Breast epithelium (tissue), 4 donors: ENCODE results near the gene PBX3. TPM values are rescaled to one million over a fixed set of nuclear protein-coding genes. Genes with fewer than 3 reads are reported as not detected.

Source experiments
- DNase-seq, 2 donors: peaks; one replicate each; pipeline ENCODE4 v3.0.0-alpha.2; 2019; ENCODE audit warnings: low spot score in 2 of 2
- H3K27ac ChIP-seq, 2 donors: fragments of 200-600 bp; sonication (generic) in 1 of 2; one replicate each; pipeline ENCODE4 v1.5.1; 2016 to 2019; ENCODE audit warnings: mild to moderate bottlenecking in 1 of 2
- H3K27me3 ChIP-seq, 2 donors: fragments of 200-600 bp; sonication (generic) in 1 of 2; one replicate each; pipeline versions ENCODE4 v1.5.1 to v1.6.0; 2017 to 2019; ENCODE audit warnings: control low read depth in 1 of 2, mild to moderate bottlenecking in 1 of 2
- H3K36me3 ChIP-seq: fragments of 200-600 bp; one replicate; pipeline ENCODE4 v1.5.1; 2019
- H3K4me1 ChIP-seq, 2 donors: fragments of 200-600 bp; sonication (generic); one replicate each; pipeline ENCODE4 v1.5.1; 2016 to 2019; ENCODE audit warnings: control low read depth in 1 of 2
- H3K4me3 ChIP-seq, 3 donors: fragments of 200-600 bp; sonication (generic); 1 replicate in 2 of 3; 2 replicates in 1 of 3; pipeline ENCODE4 v1.5.1; 2016 to 2019; ENCODE audit warnings: mild to moderate bottlenecking in 3 of 3, moderate library complexity in 2 of 3
- H3K9me3 ChIP-seq, 2 donors: fragments of 200-600 bp; sonication (generic) in 1 of 2; one replicate each; pipeline ENCODE4 v1.5.1; 2016 to 2019; ENCODE audit warnings: control low read depth in 1 of 2
- POLR2A ChIP-seq: fragments of 450-650 bp; IDR thresholded peaks from one replicate; pipeline ENCODE4 v1.6.1; 2016; ENCODE audit warnings: antibody characterized with exemption, mild to moderate bottlenecking, moderate library complexity
- POLR2AphosphoS5 ChIP-seq, 3 donors: sonication (generic); formaldehyde crosslinking; IDR thresholded peaks; one replicate each; pipeline ENCODE4 v1.6.1; 2017; ENCODE audit warnings: antibody characterized with exemption in 3 of 3
- intact Hi-C: fragments of 100-400 bp; cut with DNase I; formaldehyde crosslinking; loops from one replicate; pipeline ENCODE4 v1.15.1; 2023; ENCODE audit warnings: low total_unique reads
- total RNA-seq, 3 donors: library from RNA; depleted of rRNA; stranded (reverse); fragments of >200 nt; gene quantifications; one replicate each; pipeline ENCODE4 v1.1.0, GENCODE V29; 2016
- TF ChIP-seq, protein P1 (sequence below), 3 donors: fragments of 450-650 bp; IDR thresholded peaks; one replicate each; pipeline ENCODE4 v1.5.1; 2016 to 2017; ENCODE audit warnings: antibody characterized with exemption in 3 of 3, mild to moderate bottlenecking in 3 of 3, moderate library complexity in 3 of 3

Gene PBX3
- total RNA-seq, 3 donors from 2014 or later = 29.5 to 31.2 (median 29.8) TPM

DNA sequence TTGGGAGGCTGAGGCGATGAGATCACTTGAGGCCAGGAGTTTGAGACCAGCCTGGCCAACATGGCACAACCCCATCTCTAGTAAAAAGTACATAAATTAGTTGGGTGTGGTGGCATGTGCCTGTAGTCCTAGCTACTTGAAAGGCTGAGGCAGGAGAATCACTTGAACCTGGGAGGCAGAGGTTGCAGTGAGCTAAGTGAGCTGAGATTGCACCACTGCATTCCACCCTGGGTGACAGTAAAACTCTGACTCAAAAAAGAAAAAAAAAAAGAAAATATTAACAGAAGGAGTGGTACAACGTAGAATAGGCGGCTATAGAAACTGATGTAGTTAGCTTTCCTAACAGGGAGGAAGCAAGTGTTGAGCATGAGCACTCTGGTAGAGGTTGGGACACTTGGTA is 59.9 kb downstream of the PBX3 start:
- no peak overlapping the region for H3K4me3 ChIP-seq
- no peak overlapping the region for H3K27ac ChIP-seq
- TF ChIP-seq, protein P1, sequence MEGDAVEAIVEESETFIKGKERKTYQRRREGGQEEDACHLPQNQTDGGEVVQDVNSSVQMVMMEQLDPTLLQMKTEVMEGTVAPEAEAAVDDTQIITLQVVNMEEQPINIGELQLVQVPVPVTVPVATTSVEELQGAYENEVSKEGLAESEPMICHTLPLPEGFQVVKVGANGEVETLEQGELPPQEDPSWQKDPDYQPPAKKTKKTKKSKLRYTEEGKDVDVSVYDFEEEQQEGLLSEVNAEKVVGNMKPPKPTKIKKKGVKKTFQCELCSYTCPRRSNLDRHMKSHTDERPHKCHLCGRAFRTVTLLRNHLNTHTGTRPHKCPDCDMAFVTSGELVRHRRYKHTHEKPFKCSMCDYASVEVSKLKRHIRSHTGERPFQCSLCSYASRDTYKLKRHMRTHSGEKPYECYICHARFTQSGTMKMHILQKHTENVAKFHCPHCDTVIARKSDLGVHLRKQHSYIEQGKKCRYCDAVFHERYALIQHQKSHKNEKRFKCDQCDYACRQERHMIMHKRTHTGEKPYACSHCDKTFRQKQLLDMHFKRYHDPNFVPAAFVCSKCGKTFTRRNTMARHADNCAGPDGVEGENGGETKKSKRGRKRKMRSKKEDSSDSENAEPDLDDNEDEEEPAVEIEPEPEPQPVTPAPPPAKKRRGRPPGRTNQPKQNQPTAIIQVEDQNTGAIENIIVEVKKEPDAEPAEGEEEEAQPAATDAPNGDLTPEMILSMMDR (IDR thresholded peaks at IDR 0.05) = no peak
- TF ChIP-seq POLR2AphosphoS5 (IDR thresholded peaks at IDR 0.05) = no peak
- no peak for TF ChIP-seq POLR2A
- no peaks in the 10 kb centered on the region for H3K9me3 ChIP-seq
- H3K36me3 ChIP-seq = no peaks in the 10 kb centered on the region
- no peak for DNase-seq
- intact Hi-C loops = no loop called here
- no peaks in the 10 kb centered on the region for H3K27me3 ChIP-seq
- no peaks in the 10 kb centered on the region for H3K4me1 ChIP-seq

DNA sequence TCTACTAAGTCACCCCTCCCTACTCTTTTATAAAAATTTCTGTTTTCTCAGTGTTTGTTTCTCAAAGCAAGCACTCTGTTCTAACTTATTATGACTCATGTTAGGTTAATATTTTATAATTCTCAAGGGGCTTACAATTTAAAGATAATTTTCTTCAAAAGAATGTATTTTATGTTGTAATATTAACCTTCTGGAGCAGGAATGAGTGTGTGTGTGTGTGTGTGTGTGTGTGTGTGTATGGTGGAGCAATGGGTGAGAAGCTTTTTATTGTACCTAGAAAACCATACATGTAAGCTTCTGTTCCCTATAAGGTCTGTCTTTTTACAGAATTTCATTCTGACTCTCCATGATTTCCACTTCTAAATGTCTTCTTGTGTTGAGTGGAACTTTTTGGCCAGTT is 63.0 kb downstream of the PBX3 start:
- no peak for DNase-seq
- H3K27ac ChIP-seq = no peak overlapping the region
- no peaks in the 10 kb centered on the region for H3K27me3 ChIP-seq
- H3K4me1 ChIP-seq = no peaks in the 10 kb centered on the region
- H3K9me3 ChIP-seq = no peaks in the 10 kb centered on the region
- intact Hi-C loops = no loop called here
- TF ChIP-seq, protein P1 (IDR thresholded peaks at IDR 0.05) = no peak
- TF ChIP-seq POLR2A = no peak
- TF ChIP-seq POLR2AphosphoS5 (IDR thresholded peaks at IDR 0.05) = no peak
- H3K4me3 ChIP-seq = no peak overlapping the region
- no peaks in the 10 kb centered on the region for H3K36me3 ChIP-seq

DNA sequence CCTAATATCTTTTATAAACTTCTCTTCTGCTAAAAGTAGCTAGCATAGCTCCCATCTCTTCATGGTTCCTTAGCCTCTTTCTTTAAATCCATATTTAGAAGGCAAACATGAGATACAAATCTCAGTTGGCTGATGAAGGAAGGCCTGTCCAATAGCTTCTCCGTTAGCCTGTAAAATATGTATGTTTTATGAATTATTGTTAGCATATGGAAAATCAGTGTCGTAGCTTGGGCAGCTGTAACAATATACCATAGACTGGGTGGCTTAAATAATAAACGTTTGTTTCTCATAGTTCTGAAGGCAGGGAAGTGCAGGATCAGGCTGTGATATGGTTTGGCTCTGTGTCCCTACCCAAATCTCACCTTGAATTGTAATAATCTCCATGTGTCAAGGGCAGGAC is 63.8 kb downstream of the PBX3 start:
- no peak overlapping the region for H3K4me3 ChIP-seq
- no peak for DNase-seq
- H3K27ac ChIP-seq = no peak overlapping the region
- no peaks in the 10 kb centered on the region for H3K9me3 ChIP-seq
- H3K4me1 ChIP-seq = no peaks in the 10 kb centered on the region
- no peaks in the 10 kb centered on the region for H3K36me3 ChIP-seq
- intact Hi-C loops = no loop called here
- no peaks in the 10 kb centered on the region for H3K27me3 ChIP-seq
- TF ChIP-seq POLR2AphosphoS5 (IDR thresholded peaks at IDR 0.05) (no peak), POLR2A (no peak)

DNA sequence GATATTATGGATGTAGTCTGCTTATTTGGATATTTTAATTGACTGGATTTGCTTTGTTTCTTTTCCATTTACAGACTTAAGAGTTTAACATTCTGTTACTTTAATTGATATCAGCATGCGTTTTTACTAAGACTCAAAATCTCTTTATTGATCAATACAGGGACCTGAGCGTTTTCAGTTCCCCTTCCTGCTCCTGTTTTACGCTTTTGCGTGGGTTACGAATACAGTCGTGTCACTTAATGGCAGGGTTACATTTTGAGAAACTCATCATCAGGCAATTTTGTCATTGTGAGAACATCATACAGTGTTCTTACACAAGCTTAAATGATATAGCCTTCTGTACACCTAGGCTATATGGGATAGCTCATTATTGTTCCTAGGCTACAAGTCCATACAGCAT is 65.2 kb downstream of the PBX3 start:
- H3K27me3 ChIP-seq = no peaks in the 10 kb centered on the region
- DNase-seq = no peak
- no peaks in the 10 kb centered on the region for H3K4me1 ChIP-seq
- no peak overlapping the region for H3K4me3 ChIP-seq
- TF ChIP-seq, protein P1 (IDR thresholded peaks at IDR 0.05) = no peak
- TF ChIP-seq POLR2AphosphoS5 (IDR thresholded peaks at IDR 0.05) = no peak
- TF ChIP-seq POLR2A = no peak
- intact Hi-C loops = no loop called here
- H3K9me3 ChIP-seq = no peaks in the 10 kb centered on the region
- no peaks in the 10 kb centered on the region for H3K36me3 ChIP-seq
- no peak overlapping the region for H3K27ac ChIP-seq

DNA sequence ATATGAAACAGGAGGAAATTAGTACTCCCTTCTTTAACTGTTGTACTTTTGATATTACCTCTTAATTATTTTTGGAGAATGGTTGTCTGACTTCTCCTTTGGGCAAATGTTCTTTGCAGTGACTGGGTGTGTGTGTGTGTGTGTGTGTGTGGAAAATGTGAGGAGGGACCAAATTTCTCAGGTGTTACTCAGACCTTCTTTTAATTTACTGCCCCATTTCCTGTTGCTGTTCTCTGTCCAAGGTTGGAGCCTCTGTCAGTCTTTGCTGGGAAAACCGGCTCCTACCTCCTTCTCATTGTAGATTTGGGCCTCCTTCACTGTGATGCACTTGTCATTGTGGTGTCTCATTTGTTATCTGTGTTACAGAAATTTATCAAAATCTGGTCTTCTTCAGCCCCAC is 68.4 kb downstream of the PBX3 start:
- H3K27ac ChIP-seq = no peak overlapping the region
- no peak for DNase-seq
- H3K4me3 ChIP-seq = no peak overlapping the region
- no peaks in the 10 kb centered on the region for H3K9me3 ChIP-seq
- no peaks in the 10 kb centered on the region for H3K4me1 ChIP-seq
- H3K36me3 ChIP-seq = no peaks in the 10 kb centered on the region
- no peaks in the 10 kb centered on the region for H3K27me3 ChIP-seq
- intact Hi-C loops = no loop called here
- TF ChIP-seq POLR2AphosphoS5 (IDR thresholded peaks at IDR 0.05) = no peak
- TF ChIP-seq POLR2A = no peak
- TF ChIP-seq, protein P1 (IDR thresholded peaks at IDR 0.05) = no peak

DNA sequence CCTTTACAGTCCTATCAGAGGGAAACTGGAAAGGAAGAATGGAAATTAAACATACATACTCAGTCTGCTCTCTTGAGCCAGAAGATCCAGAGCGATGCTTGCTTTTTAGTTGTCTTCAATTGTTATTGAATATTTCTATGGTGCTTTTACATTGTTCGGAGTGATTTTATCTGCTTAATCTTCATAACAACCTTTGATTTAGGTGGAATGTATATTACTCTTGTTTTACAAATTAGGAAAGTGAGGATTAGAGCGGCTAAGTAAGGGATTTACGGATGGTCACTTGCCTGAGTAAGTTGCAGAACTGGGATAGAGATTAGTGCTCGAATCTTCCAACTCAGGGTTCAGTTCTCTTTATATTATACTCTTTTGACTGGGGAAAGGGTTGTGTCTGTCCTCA is 69.1 kb downstream of the PBX3 start:
- Histone ChIP-seq H3K27ac (no peak overlapping the region), H3K4me3 (no peak overlapping the region), H3K36me3 (no peaks in the 10 kb centered on the region), H3K9me3 (no peaks in the 10 kb centered on the region), H3K4me1 (no peaks in the 10 kb centered on the region), H3K27me3 (no peaks in the 10 kb centered on the region)
- TF ChIP-seq, protein P1 (IDR thresholded peaks at IDR 0.05) = no peak
- TF ChIP-seq POLR2A (no peak), POLR2AphosphoS5 (IDR thresholded peaks at IDR 0.05) (no peak)
- no peak for DNase-seq
- intact Hi-C loops = no loop called here
